ENCODE measurements around the gene CFAP45. TPM values are rescaled to one million over a fixed set of nuclear protein-coding genes. Genes with fewer than 3 reads are reported as not detected.

Gene CFAP45
- total RNA-seq, 1 experiment from 2014 or later: 0.40 TPM

- Mint-ChIP-seq H3K27me3 (ENCODE audit: insufficient read depth, unreplicated experiment) (peaks cover 7% of the 10 kb centered on the region), H3K9me3 (ENCODE audit: unreplicated experiment) (no peaks in the 10 kb centered on the region), H3K4me1 (ENCODE audit: insufficient read depth, unreplicated experiment) (peaks cover 5% of the 10 kb centered on the region), H3K36me3 (ENCODE audit: insufficient read depth, unreplicated experiment) (no peaks in the 10 kb centered on the region), H3K27ac (ENCODE audit: low read depth, unreplicated experiment) (no peak overlapping the region), H3K4me3 (ENCODE audit: unreplicated experiment) (no peak overlapping the region)
- TF ChIP-seq, protein P1, sequence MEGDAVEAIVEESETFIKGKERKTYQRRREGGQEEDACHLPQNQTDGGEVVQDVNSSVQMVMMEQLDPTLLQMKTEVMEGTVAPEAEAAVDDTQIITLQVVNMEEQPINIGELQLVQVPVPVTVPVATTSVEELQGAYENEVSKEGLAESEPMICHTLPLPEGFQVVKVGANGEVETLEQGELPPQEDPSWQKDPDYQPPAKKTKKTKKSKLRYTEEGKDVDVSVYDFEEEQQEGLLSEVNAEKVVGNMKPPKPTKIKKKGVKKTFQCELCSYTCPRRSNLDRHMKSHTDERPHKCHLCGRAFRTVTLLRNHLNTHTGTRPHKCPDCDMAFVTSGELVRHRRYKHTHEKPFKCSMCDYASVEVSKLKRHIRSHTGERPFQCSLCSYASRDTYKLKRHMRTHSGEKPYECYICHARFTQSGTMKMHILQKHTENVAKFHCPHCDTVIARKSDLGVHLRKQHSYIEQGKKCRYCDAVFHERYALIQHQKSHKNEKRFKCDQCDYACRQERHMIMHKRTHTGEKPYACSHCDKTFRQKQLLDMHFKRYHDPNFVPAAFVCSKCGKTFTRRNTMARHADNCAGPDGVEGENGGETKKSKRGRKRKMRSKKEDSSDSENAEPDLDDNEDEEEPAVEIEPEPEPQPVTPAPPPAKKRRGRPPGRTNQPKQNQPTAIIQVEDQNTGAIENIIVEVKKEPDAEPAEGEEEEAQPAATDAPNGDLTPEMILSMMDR (IDR thresholded peaks at IDR 0.05; ENCODE audit: unreplicated experiment): no peak
- POLR2A ChIA-PET: no interaction called here
- BruUV-seq (replicated peaks): no TSS peak
- CTCF ChIA-PET: interaction anchor here (0.6 to 3.3 kb wide), 7 partner anchors 25 to 180 kb away, joined by 3 to 23 read pairs (median 4); partner anchors contain the start of gene FCRL6
- no peak for DNase-seq (ENCODE audit: unreplicated experiment)
- intact Hi-C loops (cut with micrococcal nuclease): no loop called here
Observed at GRCh38 chr1:159827549-159827948, 72.4 kb downstream of the CFAP45 start.

DNA sequence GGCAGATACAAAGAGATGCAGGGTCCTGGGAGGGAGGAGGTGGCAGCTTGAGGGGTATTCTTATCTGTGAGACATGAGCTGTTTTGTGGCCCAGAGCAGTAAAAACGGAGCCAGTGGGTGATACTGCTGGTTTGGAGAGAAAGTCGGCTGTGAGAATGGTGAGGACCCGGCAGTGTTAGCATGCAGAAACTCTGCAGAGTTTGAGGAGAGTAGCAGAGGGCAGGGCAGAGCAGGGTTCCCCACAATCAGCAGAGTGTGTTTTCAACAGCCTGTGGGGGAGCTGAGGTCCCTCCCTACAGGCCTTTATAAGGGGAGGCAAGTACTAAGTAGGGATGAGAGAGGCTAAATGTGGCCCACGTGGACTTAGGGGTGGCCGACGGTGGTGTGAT lies 72.9 kb downstream of the CFAP45 start:
- DNase-seq (ENCODE audit: unreplicated experiment): no peak
- no peaks in the 10 kb centered on the region for H3K9me3 Mint-ChIP-seq (ENCODE audit: unreplicated experiment)
- intact Hi-C loops (cut with micrococcal nuclease): no loop called here
- TF ChIP-seq, protein P1 (IDR thresholded peaks at IDR 0.05; ENCODE audit: unreplicated experiment): no peak
- H3K27ac Mint-ChIP-seq (ENCODE audit: low read depth, unreplicated experiment): no peak overlapping the region
- H3K36me3 Mint-ChIP-seq (ENCODE audit: insufficient read depth, unreplicated experiment): no peaks in the 10 kb centered on the region
- CTCF ChIA-PET: interaction anchor here (0.6 to 3.3 kb wide), 8 partner anchors 25 to 180 kb away, joined by 3 to 23 read pairs (median 4); partner anchors contain the start of gene FCRL6
- peaks cover 11% of the 10 kb centered on the region for H3K27me3 Mint-ChIP-seq (ENCODE audit: insufficient read depth, unreplicated experiment)
- POLR2A ChIA-PET: no interaction called here
- no peak overlapping the region for H3K4me3 Mint-ChIP-seq (ENCODE audit: unreplicated experiment)
- no TSS peak for BruUV-seq (replicated peaks)
- peaks cover 5% of the 10 kb centered on the region for H3K4me1 Mint-ChIP-seq (ENCODE audit: insufficient read depth, unreplicated experiment)

DNA sequence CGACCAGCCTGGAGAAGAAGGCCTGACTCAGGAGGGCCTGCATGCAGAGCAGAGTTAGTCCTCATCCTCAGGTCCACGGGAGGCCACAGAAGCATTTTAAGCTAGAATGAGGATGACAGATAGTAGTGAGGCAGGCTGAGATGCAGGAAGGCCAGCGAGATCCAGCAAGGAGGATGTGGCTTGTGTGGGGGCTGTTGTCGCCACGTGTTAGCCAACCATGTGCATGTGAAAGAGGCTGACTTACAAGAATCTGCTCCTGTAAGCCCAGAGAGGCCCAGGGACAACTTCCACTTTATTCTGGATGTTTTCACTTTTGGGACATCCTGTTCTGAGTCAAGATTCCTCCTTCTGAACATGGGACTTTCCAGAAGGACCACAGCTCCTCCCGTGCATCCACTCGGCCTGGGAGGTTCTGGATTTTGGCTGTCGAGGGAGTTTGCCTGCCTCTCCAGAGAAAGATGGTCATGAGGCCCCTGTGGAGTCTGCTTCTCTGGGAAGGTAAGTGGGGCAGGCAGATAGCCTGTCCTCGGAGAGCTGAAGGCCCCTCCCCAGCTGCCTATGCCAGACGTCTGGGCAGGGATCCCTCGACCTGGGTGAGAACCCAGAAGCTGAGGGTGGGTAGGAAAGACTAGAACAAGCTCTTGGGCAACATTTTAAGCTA lies 73.4 kb downstream of the CFAP45 start, which contains the start of gene SLAMF8:
SLAMF8 (plus strand) TSS at position 433 of the 661 bp plus-strand sequence; CDS start at position 459, 26 bp downstream.
- intact Hi-C loops (cut with micrococcal nuclease): no loop called here
- Mint-ChIP-seq H3K4me3 (ENCODE audit: unreplicated experiment) (no peak within 1 kb of the TSS), H3K27me3 (ENCODE audit: insufficient read depth, unreplicated experiment) (peaks cover 16% of the 10 kb centered on the region), H3K27ac (ENCODE audit: low read depth, unreplicated experiment) (no peak within 1 kb of the TSS), H3K9me3 (ENCODE audit: unreplicated experiment) (no peaks in the 10 kb centered on the region), H3K36me3 (ENCODE audit: insufficient read depth, unreplicated experiment) (no peaks in the 10 kb centered on the region), H3K4me1 (ENCODE audit: insufficient read depth, unreplicated experiment) (peaks cover 5% of the 10 kb centered on the region)
- TF ChIP-seq, protein P1 (IDR thresholded peaks at IDR 0.05; ENCODE audit: unreplicated experiment): no peak
- no TSS peak for BruUV-seq (replicated peaks)
- no peak for DNase-seq (ENCODE audit: unreplicated experiment)
- ChIA-PET CTCF (interaction anchor here (0.8 to 3.3 kb wide), 6 partner anchors 24 to 181 kb away, joined by 3 to 23 read pairs (median 4); partner anchors contain the start of gene FCRL6), POLR2A (interaction anchor here (0.7 kb wide), 1 partner anchor 1573 kb away, joined by 3 read pairs; no protein-coding TSS in a partner anchor)

DNA sequence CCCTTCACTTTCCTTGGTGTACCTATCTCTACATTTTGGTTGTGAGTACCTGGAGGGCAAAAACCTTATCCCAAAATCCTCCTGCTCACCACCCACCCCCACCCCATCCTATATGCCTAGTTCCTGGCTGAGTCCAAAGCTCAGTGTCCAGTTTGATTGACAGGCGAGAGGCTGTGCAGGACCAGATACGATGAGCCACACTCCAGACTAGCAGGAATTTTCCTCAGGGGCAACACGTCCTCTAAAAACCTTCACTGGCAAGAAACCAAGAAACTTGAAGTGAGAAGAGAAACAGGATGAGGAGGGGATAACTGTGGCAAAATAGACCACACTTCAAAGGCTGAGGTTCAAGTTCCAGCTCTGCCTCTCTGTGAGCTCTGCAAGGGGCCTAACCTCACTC lies 74.4 kb downstream of the CFAP45 start:
- CTCF ChIA-PET: interaction anchor here (0.6 to 3.3 kb wide), 5 partner anchors 21 to 67 kb away, joined by 3 to 23 read pairs (median 5); no protein-coding TSS in a partner anchor
- POLR2A ChIA-PET: interaction anchor here (0.6 kb wide), 1 partner anchor 181 kb away, joined by 3 read pairs; no protein-coding TSS in a partner anchor
- TF ChIP-seq, protein P1 (IDR thresholded peaks at IDR 0.05; ENCODE audit: unreplicated experiment): no peak
- DNase-seq (ENCODE audit: unreplicated experiment): no peak
- intact Hi-C loops (cut with micrococcal nuclease): no loop called here
- BruUV-seq (replicated peaks): no TSS peak
- H3K27me3 Mint-ChIP-seq (ENCODE audit: insufficient read depth, unreplicated experiment): peaks cover 16% of the 10 kb centered on the region
- H3K27ac Mint-ChIP-seq (ENCODE audit: low read depth, unreplicated experiment): no peak overlapping the region
- peaks cover 5% of the 10 kb centered on the region for H3K4me1 Mint-ChIP-seq (ENCODE audit: insufficient read depth, unreplicated experiment)
- no peaks in the 10 kb centered on the region for H3K36me3 Mint-ChIP-seq (ENCODE audit: insufficient read depth, unreplicated experiment)
- no peaks in the 10 kb centered on the region for H3K9me3 Mint-ChIP-seq (ENCODE audit: unreplicated experiment)
- H3K4me3 Mint-ChIP-seq (ENCODE audit: unreplicated experiment): no peak overlapping the region

All from MCF 10A (cell line).